Type B pancreatic cell (in vitro differentiated cells): ENCODE measurements around the gene FERMT3. TPM values are rescaled to one million over a fixed set of nuclear protein-coding genes. Genes with fewer than 3 reads are reported as not detected.
A peak's percentile ranks its signal among the peaks of the same experiment; 100 is the strongest.

Experiments used
- DNase-seq: peaks from one replicate; pipeline ENCODE4 v3.0.0; 2021; ENCODE audit warnings: mixed read lengths; ENCODE audit not compliant: unreplicated experiment; ENCODE audit errors: extremely low spot score
- H3K27ac Mint-ChIP-seq: 2 replicates; pipeline ENCODE4 v1.8.0; 2021; ENCODE audit warnings: mild to moderate bottlenecking, mixed read lengths
- H3K27me3 Mint-ChIP-seq: 2 replicates; pipeline ENCODE4 v1.8.0; 2021; ENCODE audit warnings: mixed read lengths
- H3K36me3 Mint-ChIP-seq: 2 replicates; pipeline ENCODE4 v1.8.0; 2021; ENCODE audit warnings: mixed read lengths
- H3K4me1 Mint-ChIP-seq: one replicate; pipeline ENCODE4 v1.8.0; 2021; ENCODE audit warnings: mixed read lengths; ENCODE audit not compliant: unreplicated experiment
- H3K4me3 Mint-ChIP-seq: 2 replicates; pipeline ENCODE4 v1.8.0; 2021; ENCODE audit warnings: mild to moderate bottlenecking, mixed read lengths
- H3K9me3 Mint-ChIP-seq: 2 replicates; pipeline ENCODE4 v1.8.0; 2021; ENCODE audit warnings: mixed read lengths
- CTCF ChIP-seq: fragments of 200-600 bp; sonication (generic); conservative IDR thresholded peaks from 2 replicates; pipeline ENCODE4 v1.5.0; 2021; ENCODE audit warnings: antibody characterized with exemption, mild to moderate bottlenecking
- total RNA-seq: library from RNA; stranded (reverse); gene quantifications from 2 replicates; pipeline ENCODE4 v1.2.1, GENCODE V29; 2021; ENCODE audit warnings: low replicate concordance

Gene FERMT3
- total RNA-seq, 1 donor from 2014 or later = 3.5 TPM

- H3K36me3 Mint-ChIP-seq = peaks cover 32% of the 10 kb centered on the region
- no peak overlapping the region for H3K27ac Mint-ChIP-seq
- TF ChIP-seq CTCF = no peak
- no peaks in the 10 kb centered on the region for H3K27me3 Mint-ChIP-seq
- H3K4me1 Mint-ChIP-seq = peaks cover 6% of the 10 kb centered on the region
- no peaks in the 10 kb centered on the region for H3K9me3 Mint-ChIP-seq
- no peak overlapping the region for H3K4me3 Mint-ChIP-seq
- no peak for DNase-seq
Observed at GRCh38 chr11:64196626-64197025, 9.9 kb upstream of the FERMT3 start.

- H3K4me1 Mint-ChIP-seq = no peaks in the 10 kb centered on the region
- peaks cover 35% of the 10 kb centered on the region for H3K36me3 Mint-ChIP-seq
- DNase-seq = no peak
- H3K27ac Mint-ChIP-seq = no peak overlapping the region
- H3K27me3 Mint-ChIP-seq = no peaks in the 10 kb centered on the region
- H3K4me3 Mint-ChIP-seq = no peak overlapping the region
- no peaks in the 10 kb centered on the region for H3K9me3 Mint-ChIP-seq
- no peak for TF ChIP-seq CTCF
Observed at GRCh38 chr11:64198511-64198910, 8.0 kb upstream of the FERMT3 start.

- no peaks in the 10 kb centered on the region for H3K9me3 Mint-ChIP-seq
Observed at GRCh38 chr11:64201543-64201942, 5.0 kb upstream of the FERMT3 start.

GRCh38 chr11:64202992-64203391 lies 3.5 kb upstream of the FERMT3 start:
- peaks cover 24% of the 10 kb centered on the region for H3K36me3 Mint-ChIP-seq
- H3K4me3 Mint-ChIP-seq = no peak overlapping the region
- no peak for TF ChIP-seq CTCF
- no peaks in the 10 kb centered on the region for H3K27me3 Mint-ChIP-seq
- no peak overlapping the region for H3K27ac Mint-ChIP-seq
- H3K4me1 Mint-ChIP-seq = peaks cover 10% of the 10 kb centered on the region
- DNase-seq = no peak
- no peaks in the 10 kb centered on the region for H3K9me3 Mint-ChIP-seq

More at GRCh38 chr11:64201543-64201942, 5.0 kb upstream of the FERMT3 start:
- Mint-ChIP-seq H3K36me3 (peaks cover 31% of the 10 kb centered on the region), H3K27ac (no peak overlapping the region), H3K4me1 (peaks cover 10% of the 10 kb centered on the region), H3K27me3 (no peaks in the 10 kb centered on the region), H3K4me3 (no peak overlapping the region)
- no peak for DNase-seq
- TF ChIP-seq CTCF = no peak

GRCh38 chr11:64203421-64204079 lies 3.0 kb upstream of the FERMT3 start:
- Mint-ChIP-seq H3K27ac (peak overlapping the region; percentile 44), H3K9me3 (no peaks in the 10 kb centered on the region), H3K4me3 (no peak overlapping the region), H3K27me3 (no peaks in the 10 kb centered on the region), H3K36me3 (peaks cover 24% of the 10 kb centered on the region), H3K4me1 (peaks cover 10% of the 10 kb centered on the region)
- DNase-seq = no peak
- no peak for TF ChIP-seq CTCF
